SK-N-MC (cell line): Measurements from ENCODE around the gene METTL16.

Experiments used
- EZH2 ChIP-seq: fragments of 200-600 bp; sonication (generic); IDR thresholded peaks from one replicate; pipeline ENCODE4 v1.6.1; 2017; ENCODE audit warnings: antibody characterized with exemption
- POLR2AphosphoS5 ChIP-seq: IDR thresholded peaks from 2 replicates; pipeline ENCODE4 v1.6.1; 2012; ENCODE audit warnings: mild to moderate bottlenecking, low read depth, low read length, borderline replicate concordance

DNA sequence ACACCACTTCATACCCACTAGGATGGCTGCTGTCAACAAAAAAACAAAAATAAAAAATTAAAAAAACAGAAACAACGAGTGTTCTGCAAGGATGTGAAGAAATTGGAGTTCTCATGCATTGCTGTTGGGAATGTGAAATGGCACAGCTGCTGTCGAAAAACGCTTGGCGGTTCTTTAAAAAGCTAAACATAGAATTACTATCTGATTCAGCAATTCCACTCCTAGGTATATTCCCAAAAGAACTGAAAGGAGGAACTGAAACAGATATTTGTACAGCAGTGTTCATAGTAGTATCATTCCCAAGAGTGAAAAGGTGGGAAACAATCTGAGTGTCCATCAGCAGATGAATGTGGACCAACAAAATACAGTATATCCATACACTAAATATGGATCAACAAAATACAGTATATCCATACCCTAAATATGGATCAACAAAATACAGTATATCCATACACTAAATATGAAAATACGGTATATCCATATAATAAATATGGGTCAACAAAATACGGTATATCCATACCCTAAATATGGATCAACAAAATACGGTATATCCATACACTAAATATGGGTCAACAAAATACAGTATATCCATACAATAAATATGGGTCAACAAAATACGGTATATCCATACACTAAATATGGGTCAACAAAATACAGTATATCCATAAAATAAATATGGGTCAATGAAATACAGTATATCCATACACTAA, 8.7 kb downstream of the METTL16 start:
- no peak for TF ChIP-seq POLR2AphosphoS5
- no peak for TF ChIP-seq EZH2
